Naive thymus-derived CD4-positive, alpha-beta T cell (primary cell): ENCODE data around the gene FRRS1L. TPM values are rescaled to one million over a fixed set of nuclear protein-coding genes. Genes with fewer than 3 reads are reported as not detected.

Source experiments
- ATAC-seq: fragments of 150-1000 bp; cut with Tn5 transposase; 2 replicates; pipeline ENCODE4 v1.10.0; 2021; ENCODE audit warnings: mild to moderate bottlenecking, moderate library complexity
- CTCF ChIA-PET: fragments of 350-600 bp; sonication (Branson Sonifier 250); formaldehyde crosslinking; loops from one replicate; lab custom pipeline; 2021; ENCODE audit warnings: antibody characterized with exemption; lab: Charles Lee
- POLR2A ChIA-PET: fragments of 350-600 bp; sonication (Branson Sonifier 250); formaldehyde crosslinking; loops from one replicate; lab custom pipeline; 2021; ENCODE audit warnings: antibody characterized with exemption, inconsistent platforms; lab: Charles Lee
- DNase-seq, 9 donors: peaks; one replicate each; pipeline versions ENCODE4 v3.0.0 to v3.0.0-alpha.2; 2020 to 2022; ENCODE audit warnings: mixed read lengths in 1 of 9
- H3K27ac ChIP-seq: one replicate; pipeline ENCODE4 v1.7.0; 2013; ENCODE audit warnings: mild to moderate bottlenecking, low read depth, low read length, moderate library complexity
- H3K27me3 ChIP-seq, 2 donors: one replicate each; pipeline ENCODE4 v1.7.0; 2013; ENCODE audit warnings: low read length in 2 of 2, mild to moderate bottlenecking in 2 of 2, moderate library complexity in 2 of 2; ENCODE audit not compliant: control insufficient read depth in 2 of 2, insufficient read depth in 2 of 2
- H3K36me3 ChIP-seq, 3 experiments: 1 replicate in 2 of 3; 2 replicates in 1 of 3; pipeline ENCODE4 v1.7.0; 2013; ENCODE audit warnings: low read length in 3 of 3, mild to moderate bottlenecking in 3 of 3, moderate library complexity in 1 of 3; ENCODE audit not compliant: insufficient read depth in 3 of 3, control insufficient read depth in 2 of 3
- H3K4me1 ChIP-seq, 2 donors: one replicate each; pipeline ENCODE4 v1.7.0; 2013; ENCODE audit warnings: low read length in 2 of 2, mild to moderate bottlenecking in 2 of 2, moderate library complexity in 1 of 2; ENCODE audit not compliant: control insufficient read depth in 2 of 2, insufficient read depth in 2 of 2
- H3K4me3 ChIP-seq: 2 replicates; pipeline ENCODE4 v1.7.0; 2013; ENCODE audit warnings: mild to moderate bottlenecking, low read length
- H3K9me3 ChIP-seq, 3 experiments: 1 replicate in 2 of 3; 2 replicates in 1 of 3; pipeline ENCODE4 v1.7.0; 2013; ENCODE audit warnings: low read length in 3 of 3; ENCODE audit not compliant: control insufficient read depth in 2 of 3
- H3K27ac Mint-ChIP-seq, 9 donors: one replicate each; pipeline ENCODE4 v1.8.0; 2020 to 2022; ENCODE audit warnings: mixed read lengths in 9 of 9, mild to moderate bottlenecking in 8 of 9, moderate library complexity in 5 of 9, inconsistent platforms in 2 of 9
- H3K27me3 Mint-ChIP-seq, 5 donors: one replicate each; pipeline ENCODE4 v1.8.0; 2021 to 2022; ENCODE audit warnings: mixed read lengths in 5 of 5, mild to moderate bottlenecking in 1 of 5
- H3K36me3 Mint-ChIP-seq, 5 donors: one replicate each; pipeline ENCODE4 v1.8.0; 2020 to 2022; ENCODE audit warnings: mixed read lengths in 5 of 5, mild to moderate bottlenecking in 3 of 5, inconsistent platforms in 1 of 5
- H3K4me1 Mint-ChIP-seq, 7 donors: one replicate each; pipeline ENCODE4 v1.8.0; 2020 to 2022; ENCODE audit warnings: mixed read lengths in 7 of 7, mild to moderate bottlenecking in 3 of 7, inconsistent platforms in 1 of 7
- H3K4me3 Mint-ChIP-seq, 10 donors: one replicate each; pipeline ENCODE4 v1.8.0; 2020 to 2022; ENCODE audit warnings: mild to moderate bottlenecking in 10 of 10, mixed read lengths in 10 of 10, moderate library complexity in 6 of 10, inconsistent platforms in 2 of 10
- H3K9me3 Mint-ChIP-seq, 11 donors: one replicate each; pipeline ENCODE4 v1.8.0; 2020 to 2022; ENCODE audit warnings: mixed read lengths in 11 of 11, mild to moderate bottlenecking in 4 of 11, inconsistent platforms in 1 of 11, moderate library complexity in 1 of 11
- intact Hi-C, 2 donors: fragments of 100-400 bp; cut with micrococcal nuclease; formaldehyde crosslinking; loops; one replicate each; pipeline ENCODE4 v1.15.1; 2023
- polyA plus RNA-seq, 2 donors: library from polyadenylated mRNA; unstranded; fragments of 300-500 nt; fragmentation: Illumina TruSeq; gene quantifications; one replicate each; pipeline ENCODE4 v1.2.3, GENCODE V29; 2021
- total RNA-seq, 6 experiments: library from RNA in 5 of 6; stranded (reverse) in 5 of 6; gene quantifications; 1 replicate in 5 of 6; 2 replicates in 1 of 6; pipeline ENCODE4 v1.2.3 and lab custom pipeline; 2021 to 2026

The FRRS1L gene
- total and polyA plus RNA-seq, 7 experiments from 2014 or later: not detected

- ChIA-PET CTCF (interaction anchor here (1.2 kb wide), 1 partner anchor 11 kb away, joined by 5 read pairs; no protein-coding TSS in a partner anchor), POLR2A (interaction anchor here (0.6 to 3.5 kb wide), 4 partner anchors 11 to 1809 kb away, joined by 3 to 34 read pairs (median 7); partner anchors contain the start of gene TMEM245)
- H3K27me3 Mint-ChIP-seq: no peaks in the 10 kb centered on the region
- peak overlapping the region; percentile 77 for H3K27ac ChIP-seq
- H3K4me3 ChIP-seq: no peak overlapping the region
- peak overlapping the region in 8 of 10 donors; percentile 33 to 74 (median 64) for H3K4me3 Mint-ChIP-seq
- peak overlapping the region in 8 of 9 donors; percentile 82 to 98 (median 89) for H3K27ac Mint-ChIP-seq
- H3K36me3 Mint-ChIP-seq: peaks cover 8 to 28% (median 17%) of the 10 kb centered on the region in 5 donors
- DNase-seq: no peak
- intact Hi-C loops: no loop called here
- H3K9me3 ChIP-seq: peaks cover 0 to 1% (median 0%) of the 10 kb centered on the region in 3 experiments
- ATAC-seq: no peak
- peaks cover 14 to 41% of the 10 kb centered on the region in 2 donors for H3K4me1 ChIP-seq
- H3K36me3 ChIP-seq: peaks cover 0 to 13% (median 7%) of the 10 kb centered on the region in 3 experiments
- H3K27me3 ChIP-seq: no peaks in the 10 kb centered on the region
- H3K4me1 Mint-ChIP-seq: peaks cover 48 to 81% (median 78%) of the 10 kb centered on the region in 7 donors
- H3K9me3 Mint-ChIP-seq: peaks cover 1 to 9% (median 3%) of the 10 kb centered on the region in 11 donors
Measured at GRCh38 chr9:109108318-109108717, 58.7 kb downstream of the FRRS1L start.

DNA sequence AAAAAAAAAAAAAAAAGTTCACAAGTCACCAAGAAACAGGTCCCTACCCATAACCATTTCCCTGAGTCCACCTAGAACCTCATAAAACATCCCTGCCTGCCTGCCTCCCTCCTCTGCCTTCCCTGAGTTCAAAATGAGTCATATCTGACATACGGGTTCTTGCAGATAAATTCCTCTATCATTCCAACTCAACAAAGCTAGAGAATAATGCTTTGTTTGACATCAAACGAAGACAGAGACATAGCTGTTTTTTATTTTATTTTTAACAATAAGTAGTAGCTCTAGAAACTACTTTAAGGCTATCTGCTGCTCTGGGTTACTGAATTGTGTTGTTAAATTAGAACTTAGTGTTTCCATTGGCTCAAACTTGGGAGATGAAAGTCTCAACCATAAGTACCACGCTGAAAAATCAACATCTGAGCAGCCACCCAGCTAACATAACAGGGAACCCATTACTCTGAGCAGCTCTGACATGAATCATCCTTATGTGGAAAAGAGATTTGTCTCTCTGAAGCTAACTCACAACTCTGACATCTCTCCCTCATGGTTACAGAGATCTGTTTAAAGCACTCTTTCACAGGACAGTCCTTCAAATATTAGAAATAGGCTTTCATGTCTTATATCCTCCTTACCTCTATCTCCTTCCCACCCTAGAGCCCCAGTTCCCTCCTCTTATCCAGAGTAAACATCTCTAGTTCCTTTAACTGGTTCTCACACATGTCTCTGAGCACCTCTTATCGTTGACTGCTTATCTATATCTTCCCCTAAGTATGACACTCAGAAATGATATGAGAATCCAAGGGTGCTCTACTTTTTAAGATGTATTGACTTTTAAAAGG, 59.4 kb downstream of the FRRS1L start:
- intact Hi-C loops: no loop called here
- H3K27ac Mint-ChIP-seq: peak overlapping the region; percentile 78 to 98 (median 89)
- peak overlapping the region; percentile 77 for H3K27ac ChIP-seq
- POLR2A ChIA-PET: interaction anchor here (0.7 to 3.5 kb wide), 3 partner anchors 9 to 85 kb away, joined by 3 to 34 read pairs (median 4); partner anchors contain the start of gene TMEM245
- DNase-seq (peak in 1 of 9 donors; percentile 35), ATAC-seq (peak; percentile 52)
- peaks cover 15 to 35% (median 24%) of the 10 kb centered on the region in 5 donors for H3K36me3 Mint-ChIP-seq
- H3K4me1 ChIP-seq: peaks cover 13 to 39% of the 10 kb centered on the region in 2 donors
- H3K9me3 ChIP-seq: peaks cover 0 to 6% (median 0%) of the 10 kb centered on the region in 3 experiments
- peaks cover 50 to 81% (median 77%) of the 10 kb centered on the region in 7 donors for H3K4me1 Mint-ChIP-seq
- H3K9me3 Mint-ChIP-seq: peaks cover 3 to 16% (median 9%) of the 10 kb centered on the region in 11 donors
- CTCF ChIA-PET: interaction anchor here (1.2 kb wide), 1 partner anchor 10 kb away, joined by 5 read pairs; no protein-coding TSS in a partner anchor
- no peak overlapping the region for H3K4me3 ChIP-seq
- H3K4me3 Mint-ChIP-seq: peak overlapping the region; percentile 23 to 74 (median 60)
- no peaks in the 10 kb centered on the region for H3K27me3 ChIP-seq
- H3K27me3 Mint-ChIP-seq: no peaks in the 10 kb centered on the region
- peaks cover 0 to 13% (median 7%) of the 10 kb centered on the region in 3 experiments for H3K36me3 ChIP-seq

GRCh38 chr9:109101810-109102209, 65.2 kb downstream of the FRRS1L start:
- intact Hi-C loops: loop anchor here (1.0 to 5.0 kb wide), 8 partner anchors 8 to 170 kb away; partner anchors contain the start of genes ABITRAM (in 2 of the 2), CTNNAL1 (in 2 of the 2), ELP1 (in 2 of the 2) and TMEM245 (in 1 of the 2)
- Mint-ChIP-seq H3K9me3 (peaks cover 3 to 19% (median 10%) of the 10 kb centered on the region in 11 donors), H3K36me3 (peaks cover 15 to 58% (median 26%) of the 10 kb centered on the region in 5 donors), H3K4me1 (peaks cover 29 to 77% (median 75%) of the 10 kb centered on the region in 7 donors), H3K4me3 (peak overlapping the region; percentile 67 to 88 (median 77)), H3K27me3 (no peaks in the 10 kb centered on the region), H3K27ac (peak overlapping the region; percentile 81 to 96 (median 90))
- peaks cover 0 to 6% (median 0%) of the 10 kb centered on the region in 3 experiments for H3K9me3 ChIP-seq
- no peaks in the 10 kb centered on the region for H3K27me3 ChIP-seq
- H3K27ac ChIP-seq: peak overlapping the region; percentile 67
- DNase-seq: peak in 7 of 9 donors; percentile 33 to 55 (median 45)
- peak; percentile 80 for ATAC-seq
- H3K4me1 ChIP-seq: peaks cover 20 to 51% of the 10 kb centered on the region in 2 donors
- peak overlapping the region; percentile 53 for H3K4me3 ChIP-seq
- H3K36me3 ChIP-seq: peaks cover 0 to 13% (median 7%) of the 10 kb centered on the region in 3 experiments
- ChIA-PET POLR2A (interaction anchor here (1.0 to 5.4 kb wide), 2 partner anchors 17 to 82 kb away, joined by 3 to 41 read pairs; partner anchors contain the start of gene TMEM245), CTCF (no interaction called here)

DNA sequence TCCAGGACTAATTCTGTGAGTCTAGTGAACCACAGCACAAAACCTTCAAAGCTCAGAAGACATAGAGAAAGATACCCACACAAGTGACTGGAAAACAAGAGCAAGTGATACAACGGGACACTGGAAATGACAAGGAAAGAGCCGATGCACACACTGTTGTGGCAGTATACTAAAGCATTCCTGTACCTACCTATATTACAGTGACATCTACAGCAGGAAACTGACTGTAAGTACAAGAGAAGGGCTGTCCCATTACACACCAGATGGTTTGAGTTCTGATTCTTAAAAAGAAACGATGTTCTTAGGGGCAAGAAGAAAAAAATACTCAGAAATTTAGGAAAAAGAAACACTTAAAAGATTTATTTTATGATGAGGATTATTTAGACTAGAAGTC, 65.8 kb downstream of the FRRS1L start:
- Histone ChIP-seq H3K4me3 (peak overlapping the region; percentile 53), H3K4me1 (peaks cover 20 to 58% of the 10 kb centered on the region in 2 donors), H3K27ac (peak overlapping the region; percentile 67), H3K9me3 (peaks cover 0 to 6% (median 0%) of the 10 kb centered on the region in 3 experiments), H3K27me3 (no peaks in the 10 kb centered on the region), H3K36me3 (peaks cover 0 to 13% (median 7%) of the 10 kb centered on the region in 3 experiments)
- intact Hi-C loops: loop anchor here (1.0 to 5.0 kb wide), 6 partner anchors 14 to 169 kb away; partner anchors contain the start of genes ABITRAM (in 2 of the 2), CTNNAL1 (in 2 of the 2), ELP1 (in 2 of the 2) and TMEM245 (in 1 of the 2)
- DNase-seq: no peak
- H3K4me1 Mint-ChIP-seq: peaks cover 32 to 78% (median 76%) of the 10 kb centered on the region in 7 donors
- H3K36me3 Mint-ChIP-seq: peaks cover 15 to 56% (median 26%) of the 10 kb centered on the region in 5 donors
- ChIA-PET POLR2A (interaction anchor here (0.9 to 5.4 kb wide), 5 partner anchors 8 to 41 kb away, joined by 3 to 41 read pairs (median 4); partner anchors contain the start of gene TMEM245), CTCF (interaction anchor here (0.6 to 1.0 kb wide), 2 partner anchors 14 to 21 kb away, joined by 3 read pairs; no protein-coding TSS in a partner anchor)
- ATAC-seq: peak; percentile 43
- H3K4me3 Mint-ChIP-seq: peak overlapping the region; percentile 17 to 88 (median 74)
- H3K27me3 Mint-ChIP-seq: no peaks in the 10 kb centered on the region
- H3K9me3 Mint-ChIP-seq: peaks cover 3 to 19% (median 10%) of the 10 kb centered on the region in 11 donors
- peak overlapping the region; percentile 78 to 96 (median 90) for H3K27ac Mint-ChIP-seq

DNA sequence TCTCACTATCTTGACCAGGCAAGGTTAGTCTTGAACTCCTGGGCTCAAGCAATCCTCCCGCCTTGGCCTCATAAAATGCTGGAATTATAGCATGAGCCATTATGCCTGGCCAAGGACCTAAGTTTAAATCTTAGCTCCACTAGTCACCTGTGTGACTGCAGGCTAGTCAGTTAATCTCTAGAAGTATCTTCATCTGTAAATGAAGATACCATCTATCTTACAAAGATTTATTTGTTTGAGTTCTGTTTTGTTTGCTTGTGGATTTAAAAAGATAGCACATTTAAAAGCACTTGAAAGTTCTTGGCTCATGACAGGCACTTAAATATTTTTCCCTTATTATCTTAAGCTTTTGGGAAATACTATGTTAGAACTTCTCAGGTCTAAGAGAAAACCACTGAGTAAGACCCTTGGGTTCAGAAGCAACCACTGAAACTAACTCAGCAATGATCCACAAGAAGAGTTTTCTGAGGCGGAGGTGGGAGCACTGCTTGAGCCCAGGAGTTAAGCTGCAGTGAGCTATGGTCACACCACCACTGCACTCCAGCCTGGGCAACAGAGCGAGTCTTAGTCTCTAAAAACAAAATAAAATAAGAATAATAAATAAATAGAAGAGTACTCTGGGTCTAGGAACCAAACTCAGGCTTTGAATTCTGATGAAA, 66.4 kb downstream of the FRRS1L start:
- Histone ChIP-seq H3K9me3 (peaks cover 0 to 6% (median 0%) of the 10 kb centered on the region in 3 experiments), H3K4me1 (peaks cover 20 to 63% of the 10 kb centered on the region in 2 donors), H3K4me3 (no peak overlapping the region), H3K27ac (peak overlapping the region; percentile 67), H3K27me3 (no peaks in the 10 kb centered on the region), H3K36me3 (peaks cover 0 to 13% (median 7%) of the 10 kb centered on the region in 3 experiments)
- ATAC-seq (no peak), DNase-seq (no peak)
- ChIA-PET POLR2A (interaction anchor here (0.6 to 5.4 kb wide), 6 partner anchors 9 to 40 kb away, joined by 3 to 41 read pairs (median 4); partner anchors contain the start of gene TMEM245), CTCF (interaction anchor here (0.6 to 1.0 kb wide), 3 partner anchors 13 to 25 kb away, joined by 3 read pairs; no protein-coding TSS in a partner anchor)
- Mint-ChIP-seq H3K9me3 (peaks cover 3 to 19% (median 10%) of the 10 kb centered on the region in 11 donors), H3K4me3 (peak overlapping the region; percentile 17 to 88 (median 74)), H3K36me3 (peaks cover 15 to 60% (median 29%) of the 10 kb centered on the region in 5 donors), H3K4me1 (peaks cover 37 to 83% (median 81%) of the 10 kb centered on the region in 7 donors), H3K27ac (peak overlapping the region; percentile 78 to 96 (median 90)), H3K27me3 (no peaks in the 10 kb centered on the region)
- intact Hi-C loops: loop anchor here (1.0 to 5.0 kb wide), 6 partner anchors 14 to 168 kb away; partner anchors contain the start of genes ABITRAM (in 2 of the 2), CTNNAL1 (in 2 of the 2), ELP1 (in 2 of the 2) and TMEM245 (in 1 of the 2)
